ENCODE measurements around the gene RSPO3.
"Not testable (repeated sequence)": the region's sequence is repeated elsewhere in the genome, so short reads cannot be mapped to it uniquely, and the experiment has no call there.

Gene RSPO3

GRCh38 chr6:127202676-127203075, 84.2 kb downstream of the RSPO3 start:
- DNase-seq (ENCODE audit: low read depth in 2 of 2), result no peak

GRCh38 chr6:127204281-127204680, 85.8 kb downstream of the RSPO3 start:
- no peak for DNase-seq (ENCODE audit: low read depth in 2 of 2)

- DNase-seq (ENCODE audit: low read depth in 2 of 2), result no peak
Observed at GRCh38 chr6:127205036-127205435, 86.6 kb downstream of the RSPO3 start.

- no peak for DNase-seq (ENCODE audit: low read depth in 2 of 2)
Observed at GRCh38 chr6:127206531-127207095, 88.1 kb downstream of the RSPO3 start.

- no peak for DNase-seq (ENCODE audit: low read depth in 2 of 2)
Observed at GRCh38 chr6:127207591-127208120, 89.2 kb downstream of the RSPO3 start.

- no peak for DNase-seq (ENCODE audit: low read depth in 2 of 2)
Observed at GRCh38 chr6:127210725-127211124, 92.3 kb downstream of the RSPO3 start.

GRCh38 chr6:127212376-127212775, 93.9 kb downstream of the RSPO3 start:
- no peak for DNase-seq (ENCODE audit: low read depth in 2 of 2)

- DNase-seq (ENCODE audit: low read depth in 2 of 2), result not testable (repeated sequence)
Observed at GRCh38 chr6:127214032-127214431, 95.6 kb downstream of the RSPO3 start.

GRCh38 chr6:127214531-127214930, 96.1 kb downstream of the RSPO3 start:
- DNase-seq (ENCODE audit: low read depth in 2 of 2), result not testable (repeated sequence)

- DNase-seq (ENCODE audit: low read depth in 2 of 2), result no peak
Observed at GRCh38 chr6:127215931-127216330, 97.5 kb downstream of the RSPO3 start.

GRCh38 chr6:127216810-127217789, 98.6 kb downstream of the RSPO3 start:
- DNase-seq (ENCODE audit: low read depth in 2 of 2), result no peak

GRCh38 chr6:127219869-127220268, 101.4 kb downstream of the RSPO3 start:
- no peak for DNase-seq (ENCODE audit: low read depth in 2 of 2)

GRCh38 chr6:127221201-127221600, 102.7 kb downstream of the RSPO3 start:
- DNase-seq (ENCODE audit: low read depth in 2 of 2), result no peak

- no peak for DNase-seq (ENCODE audit: low read depth in 2 of 2)
Observed at GRCh38 chr6:127222418-127222817, 103.9 kb downstream of the RSPO3 start.

- DNase-seq (ENCODE audit: low read depth in 2 of 2), result no peak
Observed at GRCh38 chr6:127225497-127225896, 107.0 kb downstream of the RSPO3 start.

GRCh38 chr6:127233819-127234218, 115.3 kb downstream of the RSPO3 start:
- DNase-seq (ENCODE audit: low read depth in 2 of 2), result not testable (repeated sequence)

GRCh38 chr6:127243501-127243900, 125.0 kb downstream of the RSPO3 start:
- DNase-seq (ENCODE audit: low read depth in 2 of 2), result no peak

All from stimulated activated CD8-positive, alpha-beta memory T cell treated with anti-CD3 and anti-CD28 coated beads, Interleukin-2, amount 100 ng/mL, for 48 hours (primary cell).